GOT3 (cell line): ENCODE measurements around the gene HDAC8.
"Not testable (repeated sequence)": the region's sequence is repeated elsewhere in the genome, so short reads cannot be mapped to it uniquely, and the experiment has no call there.

Experiments
- DNase-seq: peaks from one replicate; lab custom pipeline; 2025; ENCODE audit warnings: mixed read lengths; lab: John Stamatoyannopoulos, UW

The HDAC8 gene

GRCh38 chrX:72532366-72532765, 40.3 kb downstream of the HDAC8 start:
- DNase-seq: no peak

GRCh38 chrX:72526534-72527508, 45.8 kb downstream of the HDAC8 start:
- no peak for DNase-seq

GRCh38 chrX:72498782-72499181, 73.9 kb downstream of the HDAC8 start:
- no peak for DNase-seq

GRCh38 chrX:72495046-72495445, 77.6 kb downstream of the HDAC8 start:
- DNase-seq: no peak

GRCh38 chrX:72492499-72492898, 80.1 kb downstream of the HDAC8 start:
- no peak for DNase-seq

- not testable (repeated sequence) for DNase-seq
Measured at GRCh38 chrX:72490221-72490620, 82.4 kb downstream of the HDAC8 start.

- no peak for DNase-seq
Measured at GRCh38 chrX:72487661-72488060, 85.0 kb downstream of the HDAC8 start.

- DNase-seq: no peak
Measured at GRCh38 chrX:72479324-72480274, 93.0 kb downstream of the HDAC8 start.

GRCh38 chrX:72478853-72479252, 93.8 kb downstream of the HDAC8 start:
- DNase-seq: no peak

- DNase-seq: no peak
Measured at GRCh38 chrX:72478351-72478750, 94.3 kb downstream of the HDAC8 start.

GRCh38 chrX:72477781-72478181, 94.9 kb downstream of the HDAC8 start:
- no peak for DNase-seq

GRCh38 chrX:72477376-72477775, 95.3 kb downstream of the HDAC8 start:
- no peak for DNase-seq

GRCh38 chrX:72475952-72476668, 96.5 kb downstream of the HDAC8 start:
- no peak for DNase-seq

- no peak for DNase-seq
Measured at GRCh38 chrX:72475338-72475737, 97.3 kb downstream of the HDAC8 start.

GRCh38 chrX:72470532-72471223, 102.0 kb downstream of the HDAC8 start:
- DNase-seq: no peak

GRCh38 chrX:72470117-72470516, 102.5 kb downstream of the HDAC8 start:
- no peak for DNase-seq

- DNase-seq: no peak
Measured at GRCh38 chrX:72468607-72469006, 104.0 kb downstream of the HDAC8 start.

- no peak for DNase-seq
Measured at GRCh38 chrX:72467135-72467534, 105.5 kb downstream of the HDAC8 start.

GRCh38 chrX:72466493-72466892, 106.2 kb downstream of the HDAC8 start:
- DNase-seq: no peak

GRCh38 chrX:72465889-72466288, 106.8 kb downstream of the HDAC8 start:
- DNase-seq: no peak

- DNase-seq: no peak
Measured at GRCh38 chrX:72461766-72462165, 110.9 kb downstream of the HDAC8 start.
